PC-9 (cell line): ENCODE data around the gene KANK2.

ENCODE experiments used
- EZH2 ChIP-seq: fragments of 200-600 bp; sonication (generic); IDR thresholded peaks from 2 replicates; pipeline ENCODE4 v1.8.0; 2017; ENCODE audit warnings: antibody characterized with exemption, low read depth
- TF ChIP-seq, protein P1 (sequence below): fragments of 200-600 bp; sonication (generic); conservative IDR thresholded peaks from 2 replicates; pipeline ENCODE4 v1.6.1; 2017; ENCODE audit warnings: mixed run types, antibody characterized with exemption, mild to moderate bottlenecking, moderate library complexity

DNA sequence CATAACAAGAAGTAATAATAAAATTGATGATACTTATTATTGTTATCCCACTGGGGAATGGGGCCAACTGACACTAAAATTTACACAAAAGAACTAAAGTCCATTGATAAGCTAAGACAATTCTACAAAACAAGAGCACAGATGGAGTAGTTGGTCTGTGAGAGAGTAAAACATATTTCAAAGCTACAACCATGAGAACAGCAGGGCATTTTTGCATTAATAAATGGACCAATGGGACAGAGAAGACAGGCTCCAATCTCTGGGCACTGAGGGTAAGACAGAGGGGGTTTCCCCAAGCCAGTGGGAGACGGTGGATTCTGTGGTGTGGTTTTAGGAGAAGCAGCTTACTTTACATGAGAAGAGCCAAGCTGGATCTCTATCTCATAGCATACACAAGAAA, 14.4 kb downstream of the KANK2 start:
- TF ChIP-seq, protein P1, sequence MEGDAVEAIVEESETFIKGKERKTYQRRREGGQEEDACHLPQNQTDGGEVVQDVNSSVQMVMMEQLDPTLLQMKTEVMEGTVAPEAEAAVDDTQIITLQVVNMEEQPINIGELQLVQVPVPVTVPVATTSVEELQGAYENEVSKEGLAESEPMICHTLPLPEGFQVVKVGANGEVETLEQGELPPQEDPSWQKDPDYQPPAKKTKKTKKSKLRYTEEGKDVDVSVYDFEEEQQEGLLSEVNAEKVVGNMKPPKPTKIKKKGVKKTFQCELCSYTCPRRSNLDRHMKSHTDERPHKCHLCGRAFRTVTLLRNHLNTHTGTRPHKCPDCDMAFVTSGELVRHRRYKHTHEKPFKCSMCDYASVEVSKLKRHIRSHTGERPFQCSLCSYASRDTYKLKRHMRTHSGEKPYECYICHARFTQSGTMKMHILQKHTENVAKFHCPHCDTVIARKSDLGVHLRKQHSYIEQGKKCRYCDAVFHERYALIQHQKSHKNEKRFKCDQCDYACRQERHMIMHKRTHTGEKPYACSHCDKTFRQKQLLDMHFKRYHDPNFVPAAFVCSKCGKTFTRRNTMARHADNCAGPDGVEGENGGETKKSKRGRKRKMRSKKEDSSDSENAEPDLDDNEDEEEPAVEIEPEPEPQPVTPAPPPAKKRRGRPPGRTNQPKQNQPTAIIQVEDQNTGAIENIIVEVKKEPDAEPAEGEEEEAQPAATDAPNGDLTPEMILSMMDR: no peak
- TF ChIP-seq EZH2: no peak
